SK-N-SH treated with all-trans-retinoic acid at 6 μM for 48 hours (cell line): ENCODE measurements around the gene EBF3.

Experiments
- PPARA ChIP-seq: fragments of 250-450 bp; sonication (Bioruptor Pico); IDR thresholded peaks from 2 replicates; pipeline ENCODE4 v1.5.0; 2020; ENCODE audit warnings: mild to moderate bottlenecking, borderline replicate concordance
- TOX ChIP-seq: fragments of 250-450 bp; sonication (Bioruptor Pico); IDR thresholded peaks from 2 replicates; pipeline ENCODE4 v1.8.0; 2021; ENCODE audit warnings: mild to moderate bottlenecking, moderate library complexity, borderline replicate concordance
- ZNF8 ChIP-seq: fragments of 450-650 bp; formaldehyde crosslinking; IDR thresholded peaks from 2 replicates; pipeline ENCODE4 v1.5.0; 2020; ENCODE audit warnings: mild to moderate bottlenecking, moderate library complexity
- TF ChIP-seq, protein P1 (sequence below): fragments of 250-450 bp; sonication (Bioruptor Pico); IDR thresholded peaks from 2 replicates; pipeline ENCODE4 v1.5.0; 2020; ENCODE audit warnings: mild to moderate bottlenecking, moderate library complexity

DNA sequence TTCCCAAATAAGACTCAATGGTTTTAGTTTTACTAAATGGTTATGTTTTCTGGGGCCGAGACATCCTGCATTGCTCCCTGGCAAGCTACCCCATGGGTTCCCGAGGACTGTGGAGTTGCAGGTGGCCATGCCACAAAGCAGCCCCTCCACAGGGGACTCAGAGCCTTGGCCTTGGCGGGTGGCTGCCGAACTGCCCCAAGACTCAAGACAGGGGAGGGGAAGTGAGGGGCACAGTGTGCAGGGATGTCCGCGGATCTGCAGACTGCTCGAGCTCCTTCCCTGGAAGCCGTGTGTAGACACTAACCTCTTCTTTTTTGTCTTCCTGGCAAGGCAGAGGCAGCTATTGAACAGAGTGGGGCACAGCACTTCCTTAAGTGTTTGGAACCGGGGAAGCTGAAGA is 154.6 kb downstream of the EBF3 start:
- TF ChIP-seq PPARA (CRISPR knock-in tag) (no peak), TOX (CRISPR knock-in tag) (no peak), ZNF8 (CRISPR knock-in tag) (no peak)
- TF ChIP-seq, protein P1, sequence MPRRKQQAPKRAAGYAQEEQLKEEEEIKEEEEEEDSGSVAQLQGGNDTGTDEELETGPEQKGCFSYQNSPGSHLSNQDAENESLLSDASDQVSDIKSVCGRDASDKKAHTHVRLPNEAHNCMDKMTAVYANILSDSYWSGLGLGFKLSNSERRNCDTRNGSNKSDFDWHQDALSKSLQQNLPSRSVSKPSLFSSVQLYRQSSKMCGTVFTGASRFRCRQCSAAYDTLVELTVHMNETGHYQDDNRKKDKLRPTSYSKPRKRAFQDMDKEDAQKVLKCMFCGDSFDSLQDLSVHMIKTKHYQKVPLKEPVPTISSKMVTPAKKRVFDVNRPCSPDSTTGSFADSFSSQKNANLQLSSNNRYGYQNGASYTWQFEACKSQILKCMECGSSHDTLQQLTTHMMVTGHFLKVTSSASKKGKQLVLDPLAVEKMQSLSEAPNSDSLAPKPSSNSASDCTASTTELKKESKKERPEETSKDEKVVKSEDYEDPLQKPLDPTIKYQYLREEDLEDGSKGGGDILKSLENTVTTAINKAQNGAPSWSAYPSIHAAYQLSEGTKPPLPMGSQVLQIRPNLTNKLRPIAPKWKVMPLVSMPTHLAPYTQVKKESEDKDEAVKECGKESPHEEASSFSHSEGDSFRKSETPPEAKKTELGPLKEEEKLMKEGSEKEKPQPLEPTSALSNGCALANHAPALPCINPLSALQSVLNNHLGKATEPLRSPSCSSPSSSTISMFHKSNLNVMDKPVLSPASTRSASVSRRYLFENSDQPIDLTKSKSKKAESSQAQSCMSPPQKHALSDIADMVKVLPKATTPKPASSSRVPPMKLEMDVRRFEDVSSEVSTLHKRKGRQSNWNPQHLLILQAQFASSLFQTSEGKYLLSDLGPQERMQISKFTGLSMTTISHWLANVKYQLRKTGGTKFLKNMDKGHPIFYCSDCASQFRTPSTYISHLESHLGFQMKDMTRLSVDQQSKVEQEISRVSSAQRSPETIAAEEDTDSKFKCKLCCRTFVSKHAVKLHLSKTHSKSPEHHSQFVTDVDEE (CRISPR knock-in tag): no peak
